Measurements from ENCODE around the gene ZFYVE21. TPM values are rescaled to one million over a fixed set of nuclear protein-coding genes. Genes with fewer than 3 reads are reported as not detected.

ZFYVE21 gene
- total and polyA plus RNA-seq, 4 donors, result 28.0 to 36.9 (median 30.8) TPM

GRCh38 chr14:103687712-103688111 lies 27.9 kb upstream of the ZFYVE21 start:
- no peak overlapping the region for H3K27ac ChIP-seq (ENCODE audit: low read depth in 1 of 2, low read length in 2 of 2)
- no peak for TF ChIP-seq HNF4A (conservative IDR thresholded peaks at IDR 0.05)

GRCh38 chr14:103688441-103688840 lies 27.2 kb upstream of the ZFYVE21 start:
- no peaks in the 10 kb centered on the region for H3K9me3 ChIP-seq (ENCODE audit: control insufficient read depth in 4 of 4, low read length in 3 of 4)
- H3K4me1 ChIP-seq (ENCODE audit: control insufficient read depth in 4 of 4, insufficient read depth in 4 of 4, low read length in 3 of 4), result no peaks in the 10 kb centered on the region
- H3K4me3 ChIP-seq (ENCODE audit: low read depth in 1 of 3, low read length in 3 of 3), result no peak overlapping the region
- WGBS, result 91% methylated on average over 5 of the region's 5 CpGs
- no peaks in the 10 kb centered on the region for H3K27me3 ChIP-seq (ENCODE audit: control insufficient read depth in 4 of 4, insufficient read depth in 4 of 4, low read length in 3 of 4)
- DNase-seq (ENCODE audit: low spot score), result no peak
- TF ChIP-seq JUND (IDR thresholded peaks at IDR 0.05), result no peak
- TF ChIP-seq CTCF (IDR thresholded peaks at IDR 0.05; ENCODE audit: low read depth, low read length, missing input control), result no peak
- TF ChIP-seq FOXA1 (IDR thresholded peaks at IDR 0.05), result no peak
- TF ChIP-seq FOXA2 (IDR thresholded peaks at IDR 0.05), result no peak
- no peak for TF ChIP-seq RXRA (IDR thresholded peaks at IDR 0.05)
- TF ChIP-seq SP1 (IDR thresholded peaks at IDR 0.05), result no peak
- TF ChIP-seq MAX (IDR thresholded peaks at IDR 0.05), result no peak
- no peak for TF ChIP-seq TAF1 (conservative IDR thresholded peaks at IDR 0.05)
- TF ChIP-seq HNF4G (IDR thresholded peaks at IDR 0.05), result no peak
- no peak for TF ChIP-seq NR2F2 (IDR thresholded peaks at IDR 0.05)
- no peak for TF ChIP-seq ZBTB33 (IDR thresholded peaks at IDR 0.05)
- no peak overlapping the region for H3K9ac ChIP-seq (ENCODE audit: low read depth in 1 of 2, low read length in 2 of 2)
- peaks cover 18 to 40% (median 32%) of the 10 kb centered on the region in 4 donors for H3K36me3 ChIP-seq (ENCODE audit: control insufficient read depth in 4 of 4, insufficient read depth in 3 of 4, low read depth in 1 of 4, low read length in 3 of 4)
- no peak overlapping the region for H3K27ac ChIP-seq (ENCODE audit: low read depth in 1 of 2, low read length in 2 of 2)

More at GRCh38 chr14:103687712-103688111, 27.9 kb upstream of the ZFYVE21 start:
- WGBS, result 93% methylated on average over 4 of the region's 4 CpGs
- peaks cover 14 to 41% (median 33%) of the 10 kb centered on the region in 4 donors for H3K36me3 ChIP-seq (ENCODE audit: control insufficient read depth in 4 of 4, insufficient read depth in 3 of 4, low read depth in 1 of 4, low read length in 3 of 4)
- no peaks in the 10 kb centered on the region for H3K4me1 ChIP-seq (ENCODE audit: control insufficient read depth in 4 of 4, insufficient read depth in 4 of 4, low read length in 3 of 4)
- H3K4me3 ChIP-seq (ENCODE audit: low read depth in 1 of 3, low read length in 3 of 3), result no peak overlapping the region
- no peaks in the 10 kb centered on the region for H3K27me3 ChIP-seq (ENCODE audit: control insufficient read depth in 4 of 4, insufficient read depth in 4 of 4, low read length in 3 of 4)
- H3K9me3 ChIP-seq (ENCODE audit: control insufficient read depth in 4 of 4, low read length in 3 of 4), result no peaks in the 10 kb centered on the region
- no peak overlapping the region for H3K9ac ChIP-seq (ENCODE audit: low read depth in 1 of 2, low read length in 2 of 2)
- DNase-seq (ENCODE audit: low spot score), result no peak

GRCh38 chr14:103688906-103689902 lies 26.4 kb upstream of the ZFYVE21 start:
- Histone ChIP-seq H3K27ac (ENCODE audit: low read depth in 1 of 2, low read length in 2 of 2) (no peak overlapping the region), H3K9me3 (ENCODE audit: control insufficient read depth in 4 of 4, low read length in 3 of 4) (no peaks in the 10 kb centered on the region), H3K4me1 (ENCODE audit: control insufficient read depth in 4 of 4, insufficient read depth in 4 of 4, low read length in 3 of 4) (no peaks in the 10 kb centered on the region), H3K36me3 (ENCODE audit: control insufficient read depth in 4 of 4, insufficient read depth in 3 of 4, low read depth in 1 of 4, low read length in 3 of 4) (peaks cover 23 to 45% (median 36%) of the 10 kb centered on the region in 4 donors), H3K27me3 (ENCODE audit: control insufficient read depth in 4 of 4, insufficient read depth in 4 of 4, low read length in 3 of 4) (no peaks in the 10 kb centered on the region), H3K4me3 (ENCODE audit: low read depth in 1 of 3, low read length in 3 of 3) (no peak overlapping the region), H3K9ac (ENCODE audit: low read depth in 1 of 2, low read length in 2 of 2) (no peak overlapping the region)
- 85% methylated on average over 16 of the region's 16 CpGs for WGBS
- DNase-seq (ENCODE audit: low spot score), result no peak
- TF ChIP-seq HNF4A (conservative IDR thresholded peaks at IDR 0.05) (no peak), ATF3 (IDR thresholded peaks at IDR 0.05) (no peak), RAD21 (IDR thresholded peaks at IDR 0.05) (no peak), FOXA2 (IDR thresholded peaks at IDR 0.05) (no peak), TAF1 (conservative IDR thresholded peaks at IDR 0.05) (no peak), RXRA (IDR thresholded peaks at IDR 0.05) (no peak), HNF4G (IDR thresholded peaks at IDR 0.05) (no peak), FOXA1 (IDR thresholded peaks at IDR 0.05) (no peak), EGR1 (IDR thresholded peaks at IDR 0.05; ENCODE audit: low read depth in 2 of 2) (no peak), ZBTB33 (IDR thresholded peaks at IDR 0.05) (no peak)
- TF ChIP-seq, protein P1, sequence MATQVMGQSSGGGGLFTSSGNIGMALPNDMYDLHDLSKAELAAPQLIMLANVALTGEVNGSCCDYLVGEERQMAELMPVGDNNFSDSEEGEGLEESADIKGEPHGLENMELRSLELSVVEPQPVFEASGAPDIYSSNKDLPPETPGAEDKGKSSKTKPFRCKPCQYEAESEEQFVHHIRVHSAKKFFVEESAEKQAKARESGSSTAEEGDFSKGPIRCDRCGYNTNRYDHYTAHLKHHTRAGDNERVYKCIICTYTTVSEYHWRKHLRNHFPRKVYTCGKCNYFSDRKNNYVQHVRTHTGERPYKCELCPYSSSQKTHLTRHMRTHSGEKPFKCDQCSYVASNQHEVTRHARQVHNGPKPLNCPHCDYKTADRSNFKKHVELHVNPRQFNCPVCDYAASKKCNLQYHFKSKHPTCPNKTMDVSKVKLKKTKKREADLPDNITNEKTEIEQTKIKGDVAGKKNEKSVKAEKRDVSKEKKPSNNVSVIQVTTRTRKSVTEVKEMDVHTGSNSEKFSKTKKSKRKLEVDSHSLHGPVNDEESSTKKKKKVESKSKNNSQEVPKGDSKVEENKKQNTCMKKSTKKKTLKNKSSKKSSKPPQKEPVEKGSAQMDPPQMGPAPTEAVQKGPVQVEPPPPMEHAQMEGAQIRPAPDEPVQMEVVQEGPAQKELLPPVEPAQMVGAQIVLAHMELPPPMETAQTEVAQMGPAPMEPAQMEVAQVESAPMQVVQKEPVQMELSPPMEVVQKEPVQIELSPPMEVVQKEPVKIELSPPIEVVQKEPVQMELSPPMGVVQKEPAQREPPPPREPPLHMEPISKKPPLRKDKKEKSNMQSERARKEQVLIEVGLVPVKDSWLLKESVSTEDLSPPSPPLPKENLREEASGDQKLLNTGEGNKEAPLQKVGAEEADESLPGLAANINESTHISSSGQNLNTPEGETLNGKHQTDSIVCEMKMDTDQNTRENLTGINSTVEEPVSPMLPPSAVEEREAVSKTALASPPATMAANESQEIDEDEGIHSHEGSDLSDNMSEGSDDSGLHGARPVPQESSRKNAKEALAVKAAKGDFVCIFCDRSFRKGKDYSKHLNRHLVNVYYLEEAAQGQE (IDR thresholded peaks at IDR 0.05), result no peak

All from liver (tissue), 9 donors.